ENCODE measurements around the gene KCNA10. TPM values are rescaled to one million over a fixed set of nuclear protein-coding genes. Genes with fewer than 3 reads are reported as not detected.
A peak's percentile ranks its signal among the peaks of the same experiment; 100 is the strongest.

Gene KCNA10
- total RNA-seq, 1 experiment from 2014 or later: not detected

DNA sequence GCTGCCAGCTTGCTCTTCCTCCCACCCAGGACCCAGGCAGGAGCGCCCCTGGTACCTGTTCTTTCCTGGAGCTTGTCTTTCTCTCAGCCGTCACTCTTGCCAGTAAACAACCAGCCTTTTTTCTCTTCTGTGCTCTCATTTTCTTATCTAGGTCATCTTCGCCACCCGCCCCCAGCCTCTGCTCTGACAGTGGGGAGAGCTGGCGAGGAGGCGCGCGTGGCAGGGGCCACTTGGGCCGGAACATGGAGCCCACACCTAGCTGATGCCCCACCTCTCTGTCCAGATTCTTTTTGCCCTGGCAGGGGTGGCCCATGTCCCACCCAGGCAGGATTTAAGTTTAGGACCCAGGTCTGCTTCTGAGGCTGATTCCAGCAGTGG is 35.7 kb downstream of the KCNA10 start:
- in situ Hi-C loops (cut with HindIII; ENCODE audit: low sequenced_read_pairs): no loop called here
- peak; percentile 80 for DNase-seq (ENCODE audit: low spot score)

GRCh38 chr1:110482662-110483307 is 36.2 kb downstream of the KCNA10 start:
- peak; percentile 74 for DNase-seq (ENCODE audit: low spot score)
- in situ Hi-C loops (cut with HindIII; ENCODE audit: low sequenced_read_pairs): no loop called here

DNA sequence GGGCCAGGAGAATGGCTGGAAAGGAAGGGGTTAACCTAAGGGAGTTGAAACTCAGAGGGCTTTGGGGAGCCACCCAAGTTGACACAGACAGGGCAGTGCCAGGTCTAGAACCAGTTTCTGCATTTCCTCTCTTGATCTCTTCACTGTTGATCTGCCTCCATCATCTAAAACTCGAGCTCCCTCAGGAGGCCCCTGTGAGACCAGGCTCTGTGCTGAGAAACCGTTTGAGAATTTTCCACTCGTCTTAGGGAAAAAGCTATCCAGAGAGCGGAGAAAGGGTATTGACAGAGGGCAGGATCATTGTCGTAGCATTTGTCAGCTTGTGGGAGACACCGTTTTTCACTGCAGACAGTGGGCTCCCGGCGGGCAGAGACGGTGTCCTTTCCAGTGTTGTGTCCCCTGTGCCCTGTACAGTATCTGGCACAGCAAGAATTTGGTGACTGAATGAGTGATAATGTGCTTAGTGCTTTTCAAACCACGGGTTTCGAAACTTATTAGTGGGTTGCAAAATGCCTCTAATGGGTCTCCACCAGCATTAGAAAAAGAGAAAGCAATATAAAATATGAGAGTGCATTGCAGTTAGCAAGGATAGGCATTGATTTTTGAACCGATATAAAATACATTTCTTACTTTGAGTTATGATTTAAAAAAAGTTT is 36.9 kb downstream of the KCNA10 start:
- peak; percentile 51 for DNase-seq (ENCODE audit: low spot score)

GRCh38 chr1:110480356-110481096 is 38.4 kb downstream of the KCNA10 start:
- DNase-seq (ENCODE audit: low spot score): no peak
- in situ Hi-C loops (cut with HindIII; ENCODE audit: low sequenced_read_pairs): no loop called here

More for the DNA sequence above, 36.9 kb downstream of the KCNA10 start:
- in situ Hi-C loops (cut with HindIII; ENCODE audit: low sequenced_read_pairs): no loop called here

- no peak for DNase-seq (ENCODE audit: low spot score)
- in situ Hi-C loops (cut with HindIII; ENCODE audit: low sequenced_read_pairs): no loop called here
Measured at GRCh38 chr1:110478886-110479285, 40.1 kb downstream of the KCNA10 start.

- in situ Hi-C loops (cut with HindIII; ENCODE audit: low sequenced_read_pairs): no loop called here
- no peak for DNase-seq (ENCODE audit: low spot score)
Measured at GRCh38 chr1:110477967-110478640, 40.9 kb downstream of the KCNA10 start.

- no peak for DNase-seq (ENCODE audit: low spot score)
- in situ Hi-C loops (cut with HindIII; ENCODE audit: low sequenced_read_pairs): no loop called here
Measured at GRCh38 chr1:110477445-110477957, 41.5 kb downstream of the KCNA10 start.

DNA sequence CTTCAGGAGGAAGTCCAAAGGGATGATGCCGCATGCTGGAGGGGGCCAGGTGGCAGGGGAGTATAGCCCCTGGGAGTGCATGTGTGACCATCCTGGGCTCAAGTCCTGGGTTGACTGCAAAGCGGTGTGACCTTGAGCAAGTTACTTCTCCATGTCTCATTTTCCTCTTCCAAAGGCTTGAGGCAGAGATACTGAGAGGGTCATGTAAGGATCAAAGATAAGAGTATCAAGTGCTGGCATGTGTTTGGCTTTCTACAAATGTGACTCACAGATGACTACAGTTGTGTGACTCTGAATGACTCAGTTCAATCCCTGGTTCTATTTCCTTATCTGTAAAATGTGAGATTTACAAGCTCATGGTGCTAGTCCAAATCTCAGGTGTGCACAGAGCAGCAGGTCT is 41.9 kb downstream of the KCNA10 start:
- in situ Hi-C loops (cut with HindIII; ENCODE audit: low sequenced_read_pairs): no loop called here
- no peak for DNase-seq (ENCODE audit: low spot score)

DNA sequence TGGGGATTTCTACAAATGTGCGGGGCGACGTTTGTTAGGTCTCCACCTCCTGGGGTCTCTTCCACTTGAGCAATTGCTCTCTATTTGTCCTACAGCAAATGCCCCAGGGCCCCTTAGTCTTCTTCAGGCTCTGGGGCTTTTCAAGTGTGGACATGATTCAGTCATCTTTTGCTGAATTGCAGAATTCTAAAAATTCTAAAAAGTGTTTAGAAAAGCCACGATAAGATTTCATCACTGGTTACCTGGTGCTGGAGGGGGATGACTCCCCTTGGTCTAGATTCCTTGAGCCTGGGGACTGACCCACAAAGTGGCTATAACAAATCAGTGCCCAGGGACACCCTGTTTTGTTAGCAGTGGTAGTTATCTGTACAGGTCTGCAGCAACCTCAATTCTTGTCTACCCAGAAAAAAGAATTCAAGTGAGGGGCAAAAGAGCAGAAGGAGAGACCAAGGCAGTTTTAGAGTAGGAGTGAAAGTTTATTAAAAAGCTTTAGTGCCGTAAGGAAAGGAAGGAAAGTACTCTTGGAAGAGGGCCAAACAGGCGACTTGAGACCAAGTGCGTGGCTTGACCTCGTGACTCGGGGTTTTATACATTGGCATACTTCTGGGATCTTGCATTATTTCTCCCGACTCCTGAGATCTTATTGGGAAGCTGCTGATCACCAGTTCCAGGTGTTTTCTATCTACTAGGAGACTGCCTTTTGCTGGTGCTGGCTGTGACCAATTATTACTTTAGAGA is 42.8 kb downstream of the KCNA10 start:
- in situ Hi-C loops (cut with HindIII; ENCODE audit: low sequenced_read_pairs): no loop called here
- DNase-seq (ENCODE audit: low spot score): no peak

- in situ Hi-C loops (cut with HindIII; ENCODE audit: low sequenced_read_pairs): no loop called here
- DNase-seq (ENCODE audit: low spot score): no peak
Measured at GRCh38 chr1:110475362-110476027, 43.5 kb downstream of the KCNA10 start.

DNA sequence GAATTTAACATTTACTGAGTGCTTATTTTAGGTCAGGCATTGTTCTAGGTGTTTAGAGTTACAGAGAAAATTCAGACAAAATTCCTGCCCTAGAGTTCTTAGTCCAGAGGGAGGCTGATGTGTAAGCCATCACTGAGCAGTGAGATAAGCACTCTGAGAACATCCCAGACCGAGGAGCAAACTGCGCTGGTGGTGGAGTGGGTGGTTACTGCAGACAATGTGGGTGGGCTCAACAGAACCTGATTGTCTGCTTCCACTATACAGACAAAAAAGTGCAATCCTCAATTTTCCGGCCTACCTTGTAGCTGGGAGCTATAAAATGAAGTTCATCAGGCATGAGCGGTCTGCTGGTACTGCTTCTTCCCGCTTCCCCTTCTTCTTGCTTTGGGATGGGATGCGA is 44.5 kb downstream of the KCNA10 start:
- DNase-seq (ENCODE audit: low spot score): no peak
- in situ Hi-C loops (cut with HindIII; ENCODE audit: low sequenced_read_pairs): no loop called here

GRCh38 chr1:110472546-110472945 is 46.4 kb downstream of the KCNA10 start:
- in situ Hi-C loops (cut with HindIII; ENCODE audit: low sequenced_read_pairs): no loop called here
- no peak for DNase-seq (ENCODE audit: low spot score)

DNA sequence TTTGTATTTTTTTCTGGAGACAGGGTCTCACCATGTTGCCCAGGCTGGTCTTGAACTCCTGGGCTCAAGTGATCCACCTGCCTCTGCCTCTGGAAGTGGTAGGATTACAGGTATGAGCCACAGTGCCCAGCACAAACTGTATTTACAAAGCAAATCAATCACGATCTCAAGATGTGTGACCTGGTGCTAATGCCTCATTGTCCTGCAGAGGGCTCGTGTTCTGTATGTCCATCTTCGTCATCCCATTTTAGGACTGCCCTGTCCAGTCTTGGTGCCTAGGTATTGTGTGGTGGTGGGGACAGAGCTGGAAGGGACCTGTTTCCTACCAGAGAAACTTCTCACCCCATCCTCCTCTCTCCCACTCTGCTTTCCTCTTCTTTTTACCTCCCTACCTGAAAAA is 47.8 kb downstream of the KCNA10 start:
- in situ Hi-C loops (cut with HindIII; ENCODE audit: low sequenced_read_pairs): no loop called here
- DNase-seq (ENCODE audit: low spot score): no peak

Other genes with a start within 250 kb of the KCNA10 start
- gene RBM15, start 179.8 kb downstream of the KCNA10 start, total RNA-seq (2014; rRNA removed; shearing (Covaris generic)): 27.7 and 36.3 TPM in 2 replicates
- gene SLC16A4, start 128.1 kb downstream of the KCNA10 start, total RNA-seq (2014; rRNA removed; shearing (Covaris generic)): 0.85 and 2.3 TPM in 2 replicates
- 68.1 and 100 TPM in 2 replicates for gene LAMTOR5, start 111.5 kb downstream of the KCNA10 start, total RNA-seq (2014; rRNA removed; shearing (Covaris generic))
- not detected in 2 replicates for gene PROK1, start 68.0 kb downstream of the KCNA10 start, total RNA-seq (2014; rRNA removed; shearing (Covaris generic))
- not detected in 2 replicates for gene KCNA2, start 87.2 kb upstream of the KCNA10 start, total RNA-seq (2014; rRNA removed; shearing (Covaris generic))
- gene KCNA3, start 155.8 kb upstream of the KCNA10 start, total RNA-seq (2014; rRNA removed; shearing (Covaris generic)): not detected in 2 replicates